Activated CD4-positive, CD25-positive, alpha-beta regulatory T cell treated with anti-CD3 and anti-CD28 coated beads, Interleukin-2, amount 50 U/mL, for 72 hours (primary cell): ENCODE data around the gene GLB1L2.

Experiments used
- DNase-seq: peaks from one replicate; pipeline ENCODE4 v3.0.0; 2021

GLB1L2 gene

DNA sequence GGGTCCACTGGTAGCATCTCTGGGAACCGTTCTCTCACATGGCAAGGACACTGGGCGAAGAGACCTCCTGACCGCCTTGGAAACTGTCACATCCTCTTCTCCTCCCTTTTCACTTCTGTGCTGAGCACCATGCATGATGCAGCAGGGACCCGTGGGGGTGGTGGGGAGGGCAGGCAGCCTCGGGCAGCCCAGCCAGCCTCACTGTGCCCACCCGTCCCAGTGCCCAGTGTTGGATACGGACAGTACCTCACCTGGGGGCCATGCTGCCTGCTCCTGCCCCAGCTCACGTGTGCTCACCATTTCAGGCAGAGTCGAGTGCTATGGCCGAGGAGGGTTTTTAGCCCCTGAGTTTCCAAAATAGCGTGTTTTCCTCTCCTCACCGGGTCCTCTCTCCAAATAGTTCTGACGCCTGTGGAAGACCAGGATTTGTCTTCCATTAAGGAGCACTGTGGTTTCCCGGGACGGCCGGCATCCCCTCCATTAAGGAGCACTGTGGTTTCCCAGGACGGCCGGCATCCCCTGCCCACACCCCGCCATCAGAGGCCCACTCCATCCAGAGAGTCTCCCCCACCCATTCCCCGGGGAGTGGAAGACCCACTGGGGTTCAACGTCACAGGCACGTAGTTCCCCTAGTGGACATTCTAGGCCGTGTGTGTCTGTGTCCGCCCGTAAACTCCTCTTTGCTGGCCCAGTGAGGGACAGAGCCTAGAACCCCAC is 57.8 kb downstream of the GLB1L2 start:
- DNase-seq = no peak

DNA sequence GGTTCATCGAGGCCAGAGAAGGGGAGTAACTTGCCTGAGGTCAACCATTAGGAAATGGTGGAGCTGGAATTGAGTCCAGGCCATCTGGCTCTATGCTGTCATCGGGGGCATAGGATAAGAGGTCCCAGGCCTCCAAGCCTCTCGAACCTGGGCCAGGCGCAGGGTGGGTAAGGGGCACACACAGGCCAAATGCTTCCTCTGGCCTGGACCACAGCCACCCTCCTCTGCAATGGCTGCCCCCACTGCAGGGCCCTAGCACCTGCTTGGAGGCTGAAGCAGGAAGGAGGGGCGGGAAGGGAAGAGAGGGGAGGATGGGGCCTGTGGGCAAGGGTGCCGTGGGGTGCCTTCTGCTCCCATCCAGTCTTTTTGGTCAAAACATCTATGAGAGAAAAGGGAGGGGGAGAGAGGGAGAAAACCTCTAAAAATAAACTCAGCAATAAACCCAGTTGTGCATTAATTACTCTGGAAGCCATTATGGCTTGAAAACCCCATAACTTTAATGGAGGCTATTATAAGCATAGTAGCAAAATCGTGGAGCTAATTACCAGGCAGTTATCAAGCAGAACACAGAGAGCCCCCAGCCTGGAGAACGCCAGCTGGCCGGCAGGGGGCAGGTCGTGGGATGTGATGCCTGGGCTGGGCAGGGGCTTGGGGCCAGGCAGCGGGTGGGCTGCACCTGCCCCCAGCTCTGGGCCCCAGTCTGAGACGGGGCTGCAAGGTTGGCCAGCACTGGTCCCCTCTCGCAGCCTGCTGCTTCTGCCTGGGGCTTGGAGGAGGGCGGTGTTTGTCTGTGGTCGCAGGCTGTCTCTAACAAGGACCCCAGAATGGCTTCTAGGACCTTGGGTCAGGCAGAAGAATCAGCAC is 59.1 kb downstream of the GLB1L2 start:
- no peak for DNase-seq

DNA sequence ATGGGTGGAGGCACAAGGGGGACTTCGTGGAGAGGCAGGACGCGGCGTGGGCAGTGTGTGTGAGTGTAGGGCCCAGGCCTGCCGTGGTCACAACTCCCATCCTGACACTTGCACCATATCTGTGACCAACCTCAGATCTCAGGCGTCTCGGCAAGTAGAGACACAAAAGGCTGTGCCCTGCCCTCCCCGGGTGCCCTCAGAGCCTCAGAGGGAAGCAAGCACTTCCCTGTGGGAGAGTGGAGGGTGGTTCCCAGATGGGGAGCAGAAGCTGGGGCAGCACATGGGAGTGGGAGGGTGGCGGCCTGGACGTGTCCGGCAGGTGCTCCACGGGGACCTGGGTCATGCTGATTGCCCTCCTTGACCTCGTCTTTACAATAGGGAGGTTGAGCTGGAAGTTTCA is 59.9 kb downstream of the GLB1L2 start:
- DNase-seq = no peak

DNA sequence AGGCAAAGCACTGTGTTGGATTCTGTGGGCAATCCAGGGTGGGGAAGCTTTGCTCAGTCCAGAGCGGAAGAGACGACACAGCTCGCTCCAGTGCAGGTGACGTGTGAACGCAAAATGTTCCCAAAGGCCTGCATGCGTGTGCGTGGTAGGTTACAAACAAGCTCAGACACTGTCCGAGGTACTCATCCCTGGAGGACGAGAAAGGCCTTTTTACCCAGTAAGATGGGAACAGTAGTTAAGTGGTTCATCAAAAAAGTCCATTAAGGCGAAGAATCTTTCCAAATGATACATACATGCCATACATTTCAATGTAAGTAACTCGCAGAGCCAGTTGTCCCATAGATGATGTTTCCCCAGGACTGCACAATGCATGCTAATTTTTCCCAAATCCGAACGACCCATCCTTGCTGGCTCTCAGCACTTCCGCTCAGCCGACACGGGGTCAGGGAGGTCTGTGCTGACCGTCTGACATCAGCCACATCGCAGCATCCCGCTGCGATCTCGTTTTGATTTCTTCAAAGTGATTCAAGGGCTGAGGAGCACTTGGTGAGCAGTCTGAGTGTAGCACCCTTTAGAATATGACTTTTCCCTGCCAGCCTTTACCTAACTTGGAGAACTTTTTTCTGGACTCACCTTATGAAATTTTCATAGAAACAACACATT is 61.3 kb downstream of the GLB1L2 start:
- no peak for DNase-seq

DNA sequence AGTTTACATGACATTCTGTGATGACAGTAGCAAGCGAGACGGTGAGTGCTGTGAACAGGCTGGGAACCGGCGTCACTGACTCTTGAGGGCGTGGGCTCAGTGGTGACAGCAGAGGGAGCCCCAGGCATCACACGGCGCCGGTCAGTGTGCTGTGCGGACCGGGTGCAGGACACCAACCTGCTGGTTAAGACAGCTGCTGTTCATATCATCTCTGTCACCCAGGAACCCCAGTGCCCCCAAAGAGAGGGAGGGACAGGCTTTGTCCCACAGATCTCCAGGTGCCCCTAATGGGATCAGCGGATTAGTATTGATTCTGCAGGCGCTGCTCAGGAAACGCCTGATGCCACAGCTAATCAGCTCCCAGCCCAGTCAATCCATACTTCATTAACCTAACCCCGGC is 61.9 kb downstream of the GLB1L2 start:
- no peak for DNase-seq

DNA sequence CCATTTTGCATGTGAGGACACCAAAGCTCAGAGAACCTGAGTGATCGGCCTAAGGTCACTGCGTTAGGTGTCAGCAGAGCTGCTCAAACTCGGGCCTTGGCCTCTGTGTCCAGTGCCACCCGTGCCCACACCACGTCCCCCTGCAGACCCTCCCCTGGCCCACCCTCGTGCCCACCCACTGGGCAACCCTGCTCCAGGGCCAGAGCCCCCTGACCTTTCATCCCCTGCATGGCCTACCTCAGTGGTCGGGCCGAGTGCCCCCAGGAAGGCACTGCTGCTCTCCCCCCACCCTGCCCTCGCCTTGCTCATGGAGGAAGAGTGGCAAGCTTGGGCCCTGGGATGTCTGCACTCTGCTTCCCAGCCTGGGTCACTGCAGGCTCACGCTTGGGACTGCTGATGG is 62.5 kb downstream of the GLB1L2 start:
- no peak for DNase-seq

DNA sequence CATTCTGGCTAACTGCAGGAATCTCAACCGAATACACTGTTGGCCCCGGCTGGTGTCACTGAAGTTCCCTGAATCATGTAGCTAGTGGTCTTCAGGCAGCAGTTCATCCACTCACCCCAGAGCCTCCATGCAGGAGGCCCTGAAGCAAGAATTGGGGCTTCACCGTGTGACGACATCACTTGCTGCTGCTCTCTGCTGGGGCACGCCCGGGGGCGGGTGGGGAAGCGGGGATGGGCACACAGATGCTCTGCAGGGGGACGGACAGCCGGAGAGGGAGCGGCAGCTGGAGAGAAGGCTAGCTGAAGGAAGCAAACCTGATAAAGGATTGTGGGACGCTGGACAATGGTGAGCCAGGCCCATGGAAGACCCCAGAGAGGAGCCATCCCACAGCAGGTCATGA is 63.2 kb downstream of the GLB1L2 start:
- DNase-seq = no peak

DNA sequence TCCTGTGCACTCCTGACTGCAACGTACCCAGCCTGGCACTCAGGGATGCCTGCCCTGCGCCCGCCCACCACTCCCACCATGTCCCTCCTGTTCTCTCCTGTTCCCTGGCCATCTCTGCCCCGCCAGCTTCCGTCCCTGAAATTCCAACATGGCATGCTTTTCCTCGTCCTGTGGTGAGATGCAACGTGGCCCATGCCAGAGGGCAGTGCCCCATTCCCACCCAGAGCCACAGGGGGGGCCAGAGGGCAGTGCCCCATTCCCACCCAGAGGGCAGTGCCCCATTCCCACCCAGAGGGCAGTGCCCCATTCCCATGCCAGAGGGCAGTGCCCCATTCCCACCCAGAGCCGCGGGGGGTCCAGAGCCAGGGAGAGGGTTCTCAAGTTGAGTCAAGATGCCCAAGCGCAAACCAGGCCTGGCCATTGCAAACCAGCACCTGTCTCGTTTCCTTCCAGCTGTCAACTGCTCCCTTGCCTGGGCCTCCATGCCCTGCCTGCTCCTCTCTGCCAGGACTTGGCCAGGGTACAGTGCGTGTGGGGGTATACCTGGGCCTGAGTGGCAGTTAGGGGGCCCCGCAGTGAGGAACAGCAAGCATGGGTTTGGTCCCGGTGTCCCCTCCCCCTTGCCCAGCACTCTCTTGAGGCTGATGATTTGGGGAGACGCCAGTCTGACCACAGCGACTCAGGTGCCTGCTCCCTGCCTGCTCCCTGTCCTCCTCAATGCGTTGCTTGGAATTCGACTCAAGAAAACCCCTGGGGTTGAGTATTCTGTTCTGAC is 65.7 kb downstream of the GLB1L2 start:
- DNase-seq = no peak

DNA sequence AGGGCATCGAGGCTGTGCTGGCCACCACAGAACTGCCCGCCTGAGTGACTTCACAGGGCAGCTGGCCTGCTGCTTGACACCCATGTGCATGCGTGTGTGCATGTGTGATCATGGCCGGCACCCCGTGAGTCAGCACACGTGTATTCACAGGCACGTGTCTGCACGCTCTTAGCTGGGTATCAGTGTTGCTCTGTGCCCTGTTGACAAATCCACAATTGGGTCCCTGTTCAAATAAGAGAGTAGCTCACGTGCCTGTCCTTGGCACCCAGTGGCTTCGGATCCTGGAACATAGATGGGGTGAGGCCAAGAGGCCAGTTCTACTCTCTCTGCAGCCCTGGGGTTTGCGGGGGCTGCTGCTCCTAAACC is 66.3 kb downstream of the GLB1L2 start:
- DNase-seq = no peak

DNA sequence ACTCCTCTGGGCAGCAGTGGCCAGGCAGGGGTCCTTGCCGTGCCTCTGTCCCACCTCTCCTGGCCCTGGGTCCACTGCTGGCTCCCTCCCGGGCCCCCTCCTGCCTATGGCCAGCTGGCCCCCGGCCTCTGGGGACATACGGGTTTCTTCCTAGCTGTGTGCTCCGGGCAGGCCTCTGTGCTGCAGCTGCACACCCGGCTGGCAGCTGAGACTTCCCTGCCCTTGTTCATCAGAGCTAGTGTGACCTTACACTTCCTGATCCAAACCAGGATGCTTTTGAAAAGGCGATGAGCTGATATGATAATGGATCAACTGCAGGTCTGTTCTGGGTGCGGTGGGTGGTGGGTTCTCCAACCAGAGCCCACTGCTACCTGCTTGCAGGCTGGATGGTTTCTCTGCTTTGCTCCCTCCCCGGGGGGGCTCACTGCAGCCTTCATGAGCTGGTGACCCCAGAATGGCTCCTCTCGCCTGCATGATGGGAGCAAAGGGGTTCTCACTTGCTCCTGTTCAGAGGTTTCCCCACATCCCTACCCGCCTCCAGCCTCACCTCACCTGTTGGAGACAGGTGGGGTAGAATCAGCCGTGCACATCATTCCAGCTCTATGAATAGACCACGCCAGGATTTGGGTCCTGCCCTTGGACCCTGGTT is 67.0 kb downstream of the GLB1L2 start:
- DNase-seq = no peak

DNA sequence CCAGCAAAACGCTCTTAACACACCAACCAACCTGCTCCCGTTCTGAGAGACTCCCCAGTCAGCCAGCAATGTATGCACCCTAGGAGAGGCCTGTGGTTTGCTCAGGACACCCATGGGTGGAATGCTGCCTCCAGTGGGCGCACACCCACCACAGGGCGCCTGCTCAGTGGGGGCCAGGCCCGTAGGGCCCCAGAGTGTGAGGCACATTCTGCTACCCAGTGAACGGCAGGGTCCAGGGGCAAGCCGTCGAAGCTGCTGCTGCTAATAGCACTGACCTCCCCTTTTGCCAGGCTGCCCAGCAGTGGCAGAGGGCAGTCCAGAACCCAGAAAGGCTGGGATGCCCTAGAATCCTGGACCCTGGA is 67.5 kb downstream of the GLB1L2 start:
- DNase-seq = no peak

DNA sequence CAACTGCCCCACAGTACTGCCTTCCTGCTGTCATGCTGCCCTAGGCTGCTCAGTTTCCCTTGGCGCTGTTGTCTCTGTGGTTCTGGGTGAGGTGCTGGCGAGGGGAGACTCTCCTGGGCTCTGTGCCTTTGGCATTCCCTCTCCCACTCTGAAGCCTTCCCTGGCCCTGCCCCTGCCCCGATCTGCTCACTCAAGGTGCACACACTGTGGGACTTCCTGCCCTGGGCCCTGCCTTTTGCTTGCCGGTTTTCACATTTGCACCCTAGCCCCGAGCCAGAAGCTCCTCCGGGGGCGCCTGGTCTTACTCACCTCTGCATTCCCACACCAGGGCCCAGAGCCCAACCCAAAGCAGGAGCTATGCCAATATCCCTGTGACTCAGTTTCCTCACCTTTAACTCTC is 68.2 kb downstream of the GLB1L2 start:
- no peak for DNase-seq

DNA sequence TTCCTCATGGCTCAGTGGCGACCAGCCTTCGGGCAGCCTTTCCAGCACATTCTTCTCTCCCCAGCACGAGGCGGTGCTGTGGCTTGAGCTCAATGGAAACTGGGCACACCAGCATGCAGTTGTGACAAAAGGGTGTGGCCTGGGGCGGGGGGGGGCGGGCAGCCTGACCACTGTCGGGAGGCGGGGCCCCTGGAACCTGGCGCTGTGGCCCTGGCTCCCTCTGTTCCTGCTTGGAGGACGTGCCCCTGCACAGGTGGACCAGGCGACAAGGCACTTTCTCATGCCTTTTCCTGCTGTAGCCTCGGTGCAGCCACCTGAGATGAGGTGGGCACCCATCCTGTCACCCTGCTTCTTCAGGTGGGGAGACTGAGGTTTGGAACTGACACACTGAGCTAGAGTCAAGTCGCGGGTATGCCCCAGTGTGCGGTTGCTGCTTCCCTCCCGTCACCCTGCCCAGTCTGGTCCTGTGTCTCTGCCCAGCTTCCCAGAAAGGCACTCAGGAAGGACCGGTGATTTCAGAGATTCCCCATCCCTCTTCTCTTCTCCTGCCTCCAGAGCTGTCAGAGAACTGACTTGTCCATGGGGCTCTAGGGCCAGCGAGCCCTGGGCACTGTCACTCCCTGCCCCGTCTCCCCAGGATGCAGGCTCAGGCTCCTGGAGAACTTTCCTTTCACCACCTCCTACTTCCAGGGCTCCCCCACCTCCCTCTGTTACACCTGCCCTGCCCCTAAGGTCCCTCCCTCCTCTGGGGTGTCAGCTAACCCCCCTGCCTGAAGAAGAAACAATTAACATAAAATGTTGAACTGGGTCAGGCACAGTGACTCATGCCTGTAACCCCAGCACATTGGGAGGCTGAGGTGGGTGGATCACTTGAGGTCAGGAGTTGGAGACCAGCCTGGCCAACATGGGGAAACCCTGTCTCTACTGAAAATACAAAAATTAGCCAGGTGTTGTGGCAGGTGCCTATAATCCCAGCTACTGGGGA is 70.3 kb downstream of the GLB1L2 start:
- DNase-seq = no peak

DNA sequence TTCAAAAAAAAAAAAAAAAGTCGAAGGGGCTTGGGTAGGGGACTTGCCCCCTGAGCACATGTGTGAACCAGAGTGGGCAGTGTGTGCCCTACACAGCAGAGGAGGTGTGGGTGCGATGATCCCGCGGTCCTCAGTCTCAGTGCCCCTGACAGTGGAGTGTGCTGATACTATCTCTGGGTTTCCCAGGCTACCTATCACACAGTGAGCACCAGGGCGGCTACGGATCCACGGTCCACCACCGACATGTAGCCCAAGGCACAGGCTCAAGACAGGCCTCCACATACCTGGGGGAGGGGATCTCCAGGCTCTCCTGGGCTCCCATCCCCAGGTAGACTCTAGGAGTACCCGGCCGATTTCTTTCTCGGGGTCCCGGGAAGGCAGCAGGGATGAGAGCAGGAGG is 71.1 kb downstream of the GLB1L2 start:
- DNase-seq = no peak

DNA sequence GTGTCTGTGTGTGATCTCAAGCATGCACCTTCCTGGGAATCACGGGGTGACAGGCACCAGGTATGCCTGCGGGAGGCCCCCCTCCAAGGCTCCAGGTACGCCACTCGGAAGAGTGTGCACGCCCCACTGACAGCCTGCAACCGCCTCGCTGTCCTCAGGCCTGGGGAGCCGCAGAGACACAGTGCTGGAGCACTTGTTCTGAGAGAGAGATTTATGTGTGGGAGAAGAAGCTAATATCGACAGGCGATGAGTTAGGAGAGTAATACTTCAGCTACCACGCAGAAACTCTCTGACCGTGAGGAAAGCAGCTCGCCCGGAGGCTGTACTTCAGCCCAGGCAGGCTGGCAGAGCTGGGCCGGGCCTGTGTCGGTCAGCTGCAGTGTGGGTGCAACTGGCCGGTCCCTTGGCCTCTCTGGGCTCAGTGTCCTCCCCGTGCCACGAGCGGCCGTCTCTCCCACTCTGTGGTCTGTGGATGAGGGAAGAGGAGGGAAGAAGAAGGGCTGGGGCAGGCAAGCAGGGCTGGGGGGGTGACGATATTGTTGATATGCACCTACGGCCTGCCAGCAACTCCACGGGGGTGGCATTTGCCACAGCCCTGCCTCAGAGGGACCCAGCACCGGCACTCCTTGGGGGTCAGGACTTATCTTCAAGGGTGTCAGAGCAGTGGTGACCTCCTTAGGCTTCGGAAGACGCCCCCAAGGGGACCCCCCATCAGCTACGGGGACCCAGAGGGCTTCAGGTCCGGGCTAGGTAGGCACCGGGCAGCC is 73.0 kb downstream of the GLB1L2 start:
- DNase-seq = no peak

DNA sequence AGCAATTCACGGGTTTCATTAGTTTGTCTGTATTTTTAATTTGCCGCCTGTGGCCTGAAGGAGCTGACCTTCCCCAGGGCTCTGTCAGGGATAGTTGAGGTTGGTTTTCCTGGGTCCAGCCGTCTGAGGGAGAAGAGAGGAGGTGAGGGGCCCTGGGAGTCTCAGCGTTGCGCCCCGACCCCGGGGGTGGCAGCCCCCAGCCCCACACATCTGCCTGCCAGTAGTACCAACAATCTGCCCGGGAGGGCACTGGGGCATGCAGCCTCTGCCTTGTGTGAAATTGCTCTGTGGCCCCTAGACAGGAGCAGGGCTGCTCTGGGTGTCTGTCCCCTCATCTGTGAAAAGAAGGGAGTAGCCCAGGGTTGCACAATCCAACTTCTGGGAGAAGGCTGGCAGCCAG is 73.6 kb downstream of the GLB1L2 start:
- no peak for DNase-seq

DNA sequence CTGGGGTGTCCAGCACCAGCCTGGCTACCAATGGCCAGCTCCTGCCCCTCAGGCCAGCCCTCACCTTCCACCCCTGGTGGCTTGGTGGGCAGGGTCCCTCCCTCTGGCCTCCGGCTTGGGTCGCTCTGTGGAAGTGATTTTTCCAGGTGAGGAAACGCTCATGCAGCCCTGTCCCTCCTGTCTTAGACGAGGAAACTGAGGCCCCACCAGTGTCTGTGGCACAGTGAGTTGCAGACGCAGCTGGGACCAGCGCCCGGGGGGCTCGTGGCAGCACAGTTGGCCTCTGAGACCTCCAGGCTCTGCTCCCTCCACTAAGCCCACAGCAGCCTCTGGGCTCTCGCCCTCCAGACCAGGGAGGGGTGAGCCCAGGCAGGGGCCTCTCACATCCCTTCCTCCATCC is 74.1 kb downstream of the GLB1L2 start:
- DNase-seq = no peak

DNA sequence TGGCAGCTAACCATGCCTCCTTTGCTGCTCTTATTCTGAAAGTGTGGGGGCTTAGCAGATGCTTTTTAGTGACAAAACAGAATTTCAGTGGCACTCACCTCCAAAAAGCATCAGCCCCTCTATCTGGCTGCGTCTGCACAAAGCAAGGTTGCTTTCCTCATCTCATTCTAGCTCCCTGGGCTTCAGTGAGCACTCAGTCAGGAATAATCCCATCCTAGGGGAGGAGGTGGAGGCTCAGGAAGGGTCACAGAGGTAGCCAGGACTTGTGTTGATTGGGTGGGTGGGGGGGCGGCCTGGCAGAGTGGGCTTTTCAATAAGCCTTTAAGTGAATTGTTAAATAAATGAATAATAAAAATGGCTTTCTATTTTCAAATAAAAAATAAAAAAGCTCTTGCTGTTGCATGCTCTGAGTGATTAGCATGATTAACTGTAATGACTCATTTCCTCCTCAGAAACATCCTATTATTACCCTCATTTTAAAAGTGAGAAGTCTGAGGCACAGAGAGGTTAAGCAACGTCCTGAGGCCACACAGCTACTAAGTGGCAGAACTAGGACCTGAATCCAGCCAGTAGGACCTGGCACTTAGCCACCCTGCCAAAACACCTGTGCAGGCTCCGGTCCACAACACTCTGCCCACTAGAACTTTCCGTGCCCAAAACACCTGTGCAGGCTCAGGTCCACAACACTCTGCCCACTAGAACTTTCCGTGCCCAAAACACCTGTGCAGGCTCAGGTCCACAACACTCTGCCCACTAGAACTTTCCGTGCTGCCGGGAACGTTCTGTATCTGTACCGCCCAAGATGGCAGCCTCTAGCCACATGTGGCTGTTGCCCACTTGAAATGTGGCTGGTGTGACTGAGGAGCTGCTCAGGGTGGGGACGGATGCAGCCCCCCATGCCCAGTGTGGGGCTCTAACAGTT is 74.7 kb downstream of the GLB1L2 start:
- DNase-seq = no peak

DNA sequence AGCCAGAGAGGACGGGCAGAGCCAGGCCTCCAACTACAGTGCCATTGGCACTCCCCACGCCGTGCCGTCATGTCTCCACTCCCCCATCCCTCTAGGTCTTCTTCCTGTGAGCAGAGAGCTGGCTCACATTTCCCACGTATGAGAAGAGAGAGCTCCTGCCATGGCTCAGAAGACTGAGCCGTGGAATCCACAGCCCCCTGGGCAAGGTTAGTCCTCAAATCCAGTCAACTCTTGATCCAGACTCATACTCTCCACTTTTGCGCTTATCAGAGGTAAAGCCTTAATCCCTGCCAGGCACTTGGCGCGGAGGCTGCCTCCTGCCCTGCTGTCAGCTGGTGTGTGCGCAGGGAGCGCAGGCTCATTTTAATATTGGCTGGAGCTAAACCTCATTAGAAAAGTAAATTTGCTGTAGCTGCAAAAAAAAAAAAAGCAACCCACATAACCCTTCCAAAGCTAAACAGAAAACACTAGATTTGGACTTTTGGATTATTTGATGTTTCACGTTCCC is 75.6 kb downstream of the GLB1L2 start:
- DNase-seq = no peak
